SK-N-SH (cell line): ENCODE results near the gene NLK. TPM values are rescaled to one million over a fixed set of nuclear protein-coding genes. Genes with fewer than 3 reads are reported as not detected.

ENCODE experiments used
- CTCF ChIA-PET: fragments of 300-600, 350-600 bp; formaldehyde crosslinking; extraction: SDS; loops from one replicate; lab custom pipeline; 2021; lab: Yijun Ruan, JAX
- POLR2A ChIA-PET: fragments of 350-600 bp; sonication (Branson Sonifier 250); formaldehyde crosslinking; extraction: SDS; loops from one replicate; lab custom pipeline; 2020; ENCODE audit warnings: antibody characterized with exemption, inconsistent platforms; lab: Yijun Ruan, JAX
- DNase-seq: peaks from one replicate; pipeline ENCODE4 v3.0.0; 2012
- H2AFZ ChIP-seq: fragments of 200-600 bp; sonication (generic); 2 replicates; pipeline ENCODE4 v1.8.1; 2016; ENCODE audit warnings: antibody characterized with exemption, mild to moderate bottlenecking, low read depth
- H3F3A ChIP-seq: fragments of 200-600 bp; sonication (generic); replicated peaks from 2 replicates; pipeline ENCODE3; 2016; ENCODE audit warnings: antibody characterized with exemption, mild to moderate bottlenecking; ENCODE audit not compliant: insufficient read depth
- H3K27ac ChIP-seq, 2 experiments: fragments of 200-500 bp in 1 of 2; fragments of 200-600 bp in 1 of 2; sonication (Bioruptor generic) in 1 of 2; sonication (generic), shearing (Covaris generic) in 1 of 2; 2 replicates each; pipeline versions ENCODE4 v1.5.1 to v1.6.1; 2014 to 2016; ENCODE audit warnings: low read depth in 2 of 2, inconsistent platforms in 1 of 2, low read length in 1 of 2, mild to moderate bottlenecking in 1 of 2, mixed read lengths in 1 of 2
- H3K27me3 ChIP-seq: fragments of 200-600 bp; sonication (generic), shearing (Covaris generic); 2 replicates; pipeline ENCODE4 v1.6.1; 2016; ENCODE audit warnings: mixed run types; ENCODE audit not compliant: insufficient read depth
- H3K36me3 ChIP-seq, 2 experiments: fragments of 200-500 bp in 1 of 2; fragments of 200-600 bp in 1 of 2; sonication (Bioruptor generic) in 1 of 2; sonication (generic) in 1 of 2; replicated peaks in 1 of 2; 2 replicates each; pipeline versions ENCODE3 to v1.5.1; 2014 to 2016; ENCODE audit warnings: low read length in 1 of 2, mild to moderate bottlenecking in 1 of 2; ENCODE audit not compliant: insufficient read depth in 2 of 2, control insufficient read depth in 1 of 2
- H3K4me1 ChIP-seq, 2 experiments: fragments of 200-500 bp in 1 of 2; fragments of 200-600 bp in 1 of 2; sonication (Bioruptor generic) in 1 of 2; sonication (generic), shearing (Covaris generic) in 1 of 2; 2 replicates each; pipeline versions ENCODE4 v1.5.1 to v1.6.1; 2014 to 2016; ENCODE audit warnings: low read depth in 1 of 2, low read length in 1 of 2, mixed run types in 1 of 2; ENCODE audit not compliant: insufficient read depth in 2 of 2, control insufficient read depth in 1 of 2
- H3K4me2 ChIP-seq: fragments of 200-600 bp; sonication (generic), shearing (Covaris generic); 2 replicates; pipeline ENCODE4 v1.6.1; 2017; ENCODE audit warnings: mixed run types
- H3K4me3 ChIP-seq, 2 experiments: fragments of 200-500 bp in 1 of 2; fragments of 200-600 bp in 1 of 2; sonication (Bioruptor generic) in 1 of 2; sonication (generic), shearing (Covaris generic) in 1 of 2; 2 replicates each; pipeline versions ENCODE4 v1.5.1 to v1.8.1; 2014 to 2016; ENCODE audit warnings: low read depth in 2 of 2, inconsistent platforms in 1 of 2, low read length in 1 of 2, mild to moderate bottlenecking in 1 of 2, mixed read lengths in 1 of 2, moderate library complexity in 1 of 2
- H3K79me2 ChIP-seq: fragments of 200-600 bp; sonication (generic); 2 replicates; pipeline ENCODE4 v1.8.1; 2017; ENCODE audit warnings: mild to moderate bottlenecking; ENCODE audit not compliant: insufficient read depth
- H3K9ac ChIP-seq: fragments of 200-600 bp; sonication (generic); 2 replicates; pipeline ENCODE4 v1.6.1; 2017; ENCODE audit warnings: mixed run types
- H3K9me2 ChIP-seq: fragments of 200-600 bp; sonication (generic); 2 replicates; pipeline ENCODE4 v1.6.1; 2017; ENCODE audit warnings: mixed run types
- H3K9me3 ChIP-seq: fragments of 200-600 bp; sonication (generic); 2 replicates; pipeline ENCODE4 v1.6.1; 2017; ENCODE audit warnings: mixed run types, mild to moderate bottlenecking, moderate library complexity
- H4K20me1 ChIP-seq: fragments of 200-600 bp; sonication (generic); 2 replicates; pipeline ENCODE4 v1.6.1; 2017; ENCODE audit warnings: mild to moderate bottlenecking, mixed run types; ENCODE audit not compliant: insufficient read depth
- FOXJ3 ChIP-seq: sonication (generic); formaldehyde crosslinking; IDR thresholded peaks from 2 replicates; pipeline ENCODE4 v1.5.1; 2020; ENCODE audit warnings: mild to moderate bottlenecking, missing genetic modification reagents
- GATA2 ChIP-seq: sonication (generic); formaldehyde crosslinking; IDR thresholded peaks from 2 replicates; pipeline ENCODE4 v1.5.0; 2020; ENCODE audit warnings: mild to moderate bottlenecking, missing genetic modification reagents
- JUND ChIP-seq: IDR thresholded peaks from 2 replicates; pipeline ENCODE4 v1.4.0; 2012
- MEF2A ChIP-seq: IDR thresholded peaks from 2 replicates; pipeline ENCODE4 v1.4.0; 2012; ENCODE audit warnings: low read depth, borderline replicate concordance
- MXI1 ChIP-seq: IDR thresholded peaks from 2 replicates; pipeline ENCODE4 v1.6.1; 2012; ENCODE audit warnings: mild to moderate bottlenecking, low read depth, low read length, improper control_type of control experiment
- NRF1 ChIP-seq: IDR thresholded peaks from 2 replicates; pipeline ENCODE4 v1.6.1; 2012; ENCODE audit warnings: low read depth, mild to moderate bottlenecking, low read length
- RCOR1 ChIP-seq: fragments of 150-350 bp; IDR thresholded peaks from 2 replicates; pipeline ENCODE4 v1.6.1; 2017; ENCODE audit warnings: antibody characterized with exemption, low read length
- SIN3A ChIP-seq: IDR thresholded peaks from 2 replicates; pipeline ENCODE4 v1.6.1; 2012; ENCODE audit warnings: low read depth, mild to moderate bottlenecking, low read length, moderate library complexity, borderline replicate concordance
- SMC3 ChIP-seq: IDR thresholded peaks from 2 replicates; pipeline ENCODE4 v1.6.1; 2012; ENCODE audit warnings: low read depth, low read length, improper control_type of control experiment
- TEAD4 ChIP-seq: IDR thresholded peaks from 2 replicates; pipeline ENCODE4 v1.4.0; 2012; ENCODE audit warnings: mild to moderate bottlenecking, borderline replicate concordance; ENCODE audit not compliant: insufficient read depth
- YY1 ChIP-seq: IDR thresholded peaks from 2 replicates; pipeline ENCODE4 v1.4.0; 2012; ENCODE audit warnings: low read depth, mild to moderate bottlenecking
- WGBS: methylation state at CpG from one replicate; pipeline ENCODE4 v1.1.6; 2017; ENCODE audit warnings: low lambda C conversion rate; 5-methylcytosine and 5-hydroxymethylcytosine counted together
- polyA plus RNA-seq, 3 experiments: library from polyadenylated mRNA; depleted of rRNA; stranded (reverse); fragments of >200 nt; gene quantifications; 2 replicates each; pipeline ENCODE4 v1.2.3, GENCODE V29; 2012
- TF ChIP-seq, protein P1 (sequence below): IDR thresholded peaks from 2 replicates; pipeline ENCODE4; 2012
- TF ChIP-seq, protein P2 (sequence below): IDR thresholded peaks from 2 replicates; pipeline ENCODE4 v1.4.0; 2012; ENCODE audit warnings: low read depth, borderline replicate concordance
- TF ChIP-seq, protein P3 (sequence below): IDR thresholded peaks from 2 replicates; pipeline ENCODE4 v1.4.0; 2012; ENCODE audit warnings: low read depth
- TF ChIP-seq, protein P4 (sequence below): fragments of 150-350 bp; IDR thresholded peaks from 2 replicates; pipeline ENCODE4 v1.6.1; 2016; ENCODE audit warnings: mild to moderate bottlenecking, low read depth, low read length

The NLK gene
- polyA plus RNA-seq, 1 of the 3 experiments (the other 2 are of a cell fraction): 12.3 TPM

DNA sequence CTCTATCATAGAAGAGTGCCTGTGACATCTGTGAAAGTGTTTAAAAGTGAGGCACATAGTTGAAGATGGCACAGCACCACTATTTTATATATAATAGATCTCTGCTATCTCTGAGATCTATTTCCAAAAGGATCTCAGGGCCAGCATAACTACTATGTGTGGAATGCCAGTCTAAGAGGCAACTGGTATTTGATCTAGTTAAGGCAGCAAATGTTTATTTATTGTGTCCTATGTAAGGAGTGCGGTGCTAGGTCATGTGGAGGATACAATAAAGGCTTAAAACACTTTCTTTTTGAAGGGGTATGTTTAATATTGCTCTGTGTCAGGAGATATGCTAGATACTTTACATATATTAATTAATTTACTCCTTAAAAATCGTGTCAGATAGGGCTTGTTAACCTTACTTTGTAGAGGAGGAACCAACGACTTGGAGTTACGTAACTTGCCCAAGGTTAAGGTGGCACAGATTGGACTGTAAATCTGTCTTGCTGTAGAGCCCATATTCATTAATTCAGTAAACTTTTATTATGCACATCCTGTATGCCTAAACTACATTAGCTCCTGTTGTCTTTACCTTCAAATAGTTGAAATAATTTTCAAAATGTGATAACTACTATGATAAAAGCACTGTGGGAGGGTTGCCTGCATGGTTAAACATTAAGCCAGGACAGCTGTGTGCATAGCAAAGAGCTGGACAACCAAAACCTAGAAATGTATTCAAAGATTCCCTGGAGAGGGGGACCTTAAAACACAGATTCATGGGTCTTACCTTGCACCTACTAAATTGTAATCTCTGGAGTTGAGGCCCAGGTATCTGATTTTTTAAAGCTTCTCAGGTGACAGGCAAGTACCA lies 83.3 kb downstream of the NLK start:
- WGBS: 82% methylated on average over 4 of the region's 4 CpGs
- H2AFZ ChIP-seq: no peak overlapping the region
- peaks cover 0 to 7% of the 10 kb centered on the region in 2 experiments; a peak in 1 of 4 replicates for H3K4me1 ChIP-seq
- no peaks in the 10 kb centered on the region for H3K9me3 ChIP-seq
- no peak for TF ChIP-seq NRF1
- TF ChIP-seq JUND: no peak
- no peak for TF ChIP-seq MXI1
- TF ChIP-seq, protein P1, sequence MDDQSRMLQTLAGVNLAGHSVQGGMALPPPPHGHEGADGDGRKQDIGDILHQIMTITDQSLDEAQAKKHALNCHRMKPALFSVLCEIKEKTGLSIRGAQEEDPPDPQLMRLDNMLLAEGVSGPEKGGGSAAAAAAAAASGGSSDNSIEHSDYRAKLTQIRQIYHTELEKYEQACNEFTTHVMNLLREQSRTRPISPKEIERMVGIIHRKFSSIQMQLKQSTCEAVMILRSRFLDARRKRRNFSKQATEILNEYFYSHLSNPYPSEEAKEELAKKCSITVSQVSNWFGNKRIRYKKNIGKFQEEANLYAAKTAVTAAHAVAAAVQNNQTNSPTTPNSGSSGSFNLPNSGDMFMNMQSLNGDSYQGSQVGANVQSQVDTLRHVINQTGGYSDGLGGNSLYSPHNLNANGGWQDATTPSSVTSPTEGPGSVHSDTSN: no peak
- TF ChIP-seq MEF2A: no peak
- TF ChIP-seq SMC3: no peak
- no peak for TF ChIP-seq FOXJ3
- no peak for TF ChIP-seq YY1
- TF ChIP-seq GATA2: no peak
- TF ChIP-seq, protein P2, sequence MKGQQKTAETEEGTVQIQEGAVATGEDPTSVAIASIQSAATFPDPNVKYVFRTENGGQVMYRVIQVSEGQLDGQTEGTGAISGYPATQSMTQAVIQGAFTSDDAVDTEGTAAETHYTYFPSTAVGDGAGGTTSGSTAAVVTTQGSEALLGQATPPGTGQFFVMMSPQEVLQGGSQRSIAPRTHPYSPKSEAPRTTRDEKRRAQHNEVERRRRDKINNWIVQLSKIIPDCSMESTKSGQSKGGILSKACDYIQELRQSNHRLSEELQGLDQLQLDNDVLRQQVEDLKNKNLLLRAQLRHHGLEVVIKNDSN: no peak
- TF ChIP-seq TEAD4: no peak
- TF ChIP-seq, protein P3, sequence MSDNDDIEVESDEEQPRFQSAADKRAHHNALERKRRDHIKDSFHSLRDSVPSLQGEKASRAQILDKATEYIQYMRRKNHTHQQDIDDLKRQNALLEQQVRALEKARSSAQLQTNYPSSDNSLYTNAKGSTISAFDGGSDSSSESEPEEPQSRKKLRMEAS: no peak
- no peak for TF ChIP-seq RCOR1
- TF ChIP-seq, protein P4, sequence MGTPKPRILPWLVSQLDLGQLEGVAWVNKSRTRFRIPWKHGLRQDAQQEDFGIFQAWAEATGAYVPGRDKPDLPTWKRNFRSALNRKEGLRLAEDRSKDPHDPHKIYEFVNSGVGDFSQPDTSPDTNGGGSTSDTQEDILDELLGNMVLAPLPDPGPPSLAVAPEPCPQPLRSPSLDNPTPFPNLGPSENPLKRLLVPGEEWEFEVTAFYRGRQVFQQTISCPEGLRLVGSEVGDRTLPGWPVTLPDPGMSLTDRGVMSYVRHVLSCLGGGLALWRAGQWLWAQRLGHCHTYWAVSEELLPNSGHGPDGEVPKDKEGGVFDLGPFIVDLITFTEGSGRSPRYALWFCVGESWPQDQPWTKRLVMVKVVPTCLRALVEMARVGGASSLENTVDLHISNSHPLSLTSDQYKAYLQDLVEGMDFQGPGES: no peak
- no peaks in the 10 kb centered on the region for H3F3A ChIP-seq
- H3K9ac ChIP-seq: no peak overlapping the region
- no peak overlapping the region for H3K4me3 ChIP-seq
- no peaks in the 10 kb centered on the region for H4K20me1 ChIP-seq
- H3K4me2 ChIP-seq: no peak overlapping the region
- no peaks in the 10 kb centered on the region for H3K9me2 ChIP-seq
- DNase-seq: no peak
- H3K27ac ChIP-seq: no peak overlapping the region
- CTCF ChIA-PET: interaction anchor here (1.0 to 1.7 kb wide), 3 partner anchors 10 to 320 kb away, joined by 3 to 6 read pairs (median 3); no protein-coding TSS in a partner anchor
- no peaks in the 10 kb centered on the region for H3K27me3 ChIP-seq
- H3K79me2 ChIP-seq: peaks cover 32% of the 10 kb centered on the region; the same call in 1 of the 2 replicates
- H3K36me3 ChIP-seq: peaks cover 13 to 32% of the 10 kb centered on the region in 2 experiments
- POLR2A ChIA-PET: no interaction called here

DNA sequence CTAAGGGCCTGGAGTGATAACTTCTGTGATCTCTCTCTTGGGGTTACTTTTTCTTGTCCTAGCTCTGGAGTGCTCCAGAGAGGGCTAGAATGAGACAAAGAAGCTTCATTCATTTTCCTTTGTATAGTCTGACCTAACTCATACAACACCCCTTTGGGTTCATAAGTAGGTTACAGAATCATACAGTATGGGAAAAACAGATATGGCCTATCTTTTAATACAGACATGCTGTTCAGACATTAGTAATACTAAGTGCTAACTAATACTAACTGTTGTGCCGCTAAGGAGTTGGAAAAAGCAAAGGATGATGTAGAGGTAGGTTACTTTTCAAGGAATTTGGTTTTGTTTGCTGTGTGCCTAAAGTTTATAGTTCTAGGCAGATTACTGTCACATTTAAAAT lies 84.7 kb downstream of the NLK start:
- ChIA-PET POLR2A (no interaction called here), CTCF (no interaction called here)
- H3K4me1 ChIP-seq: peaks cover 0 to 7% of the 10 kb centered on the region in 2 experiments; a peak in 1 of 4 replicates
- WGBS: 97% methylated on average over 1 of the region's 1 CpG
- H3K27me3 ChIP-seq: no peaks in the 10 kb centered on the region
- no peak overlapping the region for H3K9ac ChIP-seq
- TF ChIP-seq RCOR1: no peak
- no peak for TF ChIP-seq SIN3A
- no peak overlapping the region for H3K27ac ChIP-seq
- no peak overlapping the region for H2AFZ ChIP-seq
- H4K20me1 ChIP-seq: no peaks in the 10 kb centered on the region
- peaks cover 13 to 36% of the 10 kb centered on the region in 2 experiments for H3K36me3 ChIP-seq
- H3F3A ChIP-seq: peaks cover 1% of the 10 kb centered on the region
- no peak for DNase-seq
- H3K9me3 ChIP-seq: no peaks in the 10 kb centered on the region
- no peak overlapping the region for H3K4me2 ChIP-seq
- no peak overlapping the region for H3K4me3 ChIP-seq
- H3K79me2 ChIP-seq: peaks cover 27% of the 10 kb centered on the region; the same call in 1 of the 2 replicates
- no peaks in the 10 kb centered on the region for H3K9me2 ChIP-seq
